ENCODE data around the gene GARIN6. TPM values are rescaled to one million over a fixed set of nuclear protein-coding genes. Genes with fewer than 3 reads are reported as not detected.

GARIN6 gene
- total RNA-seq, 1 experiment from 2014 or later, result not detected

GRCh38 chr12:99618657-99619056 lies 28.9 kb upstream of the GARIN6 start:
- no peaks in the 10 kb centered on the region for H3K79me2 ChIP-seq (ENCODE audit: insufficient read depth, low read length)
- intact Hi-C loops (cut with micrococcal nuclease), result no loop called here
- ATAC-seq, result no peak
- H3K9ac ChIP-seq (ENCODE audit: low read length), result no peak overlapping the region
- H3K4me3 ChIP-seq (replicated peaks in 1 of 2; ENCODE audit: low read depth in 1 of 2, low read length in 2 of 2), result no peak overlapping the region
- ChIA-PET CTCF (no interaction called here), RAD21 (ENCODE audit: low non-redundant PET in 1 of 2, low total read pairs in 2 of 2, uncharacterized antibody in 2 of 2, unreplicated experiment in 2 of 2) (no interaction called here), POLR2A (no interaction called here)
- no peaks in the 10 kb centered on the region for H3K9me3 ChIP-seq (ENCODE audit: control insufficient read depth in 1 of 2, insufficient read depth in 1 of 2, low read depth in 1 of 2, low read length in 2 of 2)
- no TSS peak for BruUV-seq (replicated peaks)
- H3K27ac ChIP-seq (ENCODE audit: low read depth, low read length), result no peak overlapping the region
- no peak for TF ChIP-seq ATF3 (IDR thresholded peaks at IDR 0.05)
- no peak for TF ChIP-seq SRF (IDR thresholded peaks at IDR 0.05; ENCODE audit: low read depth)
- TF ChIP-seq SP1 (IDR thresholded peaks at IDR 0.05; ENCODE audit: low read depth), result no peak
- TF ChIP-seq REST (IDR thresholded peaks at IDR 0.05; ENCODE audit: low read depth), result no peak
- TF ChIP-seq POLR2AphosphoS5 (IDR thresholded peaks at IDR 0.05; ENCODE audit: low read depth, low read length), result no peak
- no peak for TF ChIP-seq ELF1 (IDR thresholded peaks at IDR 0.05; ENCODE audit: borderline replicate concordance, low read depth)
- no peak for TF ChIP-seq ZBTB33 (IDR thresholded peaks at IDR 0.05; ENCODE audit: extremely low read depth, insufficient replicate concordance, low read length)
- no peak for DNase-seq (ENCODE audit: low read depth, low spot score)
- no peak overlapping the region for H2AFZ ChIP-seq (ENCODE audit: low read depth, low read length, poor library complexity, severe bottlenecking)
- no peaks in the 10 kb centered on the region for H3K4me1 ChIP-seq (ENCODE audit: control insufficient read depth in 1 of 2, insufficient read depth in 2 of 2, low read length in 2 of 2)
- H3K9me2 ChIP-seq (ENCODE audit: insufficient read depth), result no peaks in the 10 kb centered on the region
- no peaks in the 10 kb centered on the region for H4K20me1 ChIP-seq (ENCODE audit: insufficient read depth)
- no peaks in the 10 kb centered on the region for H3K36me3 ChIP-seq (ENCODE audit: control insufficient read depth in 1 of 2, insufficient read depth in 2 of 2, low read length in 2 of 2)
- no peak overlapping the region for H3K4me2 ChIP-seq (ENCODE audit: low read length)
- H3K27me3 ChIP-seq (ENCODE audit: insufficient read depth, low read length), result no peaks in the 10 kb centered on the region

Data from HCT116 (cell line).